Measurements from ENCODE around the gene CARD14. TPM values are rescaled to one million over a fixed set of nuclear protein-coding genes. Genes with fewer than 3 reads are reported as not detected.

Gene CARD14
- total and polyA plus RNA-seq, 2 experiments from 2014 or later = 2.7 to 2.9 TPM

GRCh38 chr17:80125656-80126448 lies 44.0 kb upstream of the CARD14 start:
- H3K27me3 ChIP-seq = no peaks in the 10 kb centered on the region

GRCh38 chr17:80126449-80126715 lies 43.4 kb upstream of the CARD14 start:
- no peak for DNase-seq (ENCODE audit: low read depth in 1 of 2, low spot score in 1 of 2)
- TF ChIP-seq CTCF (IDR thresholded peaks at IDR 0.05; ENCODE audit: low read depth, low read length) = no peak
- no peaks in the 10 kb centered on the region for H3K4me1 ChIP-seq (ENCODE audit: low read depth)
- H3K36me3 ChIP-seq = no peaks in the 10 kb centered on the region
- no peaks in the 10 kb centered on the region for H3K27me3 ChIP-seq
- no peak overlapping the region for H3K4me3 ChIP-seq
- H3K9me3 ChIP-seq (ENCODE audit: low read depth) = no peaks in the 10 kb centered on the region
- H3K27ac ChIP-seq = no peak overlapping the region

More at GRCh38 chr17:80125656-80126448, 44.0 kb upstream of the CARD14 start:
- no peak overlapping the region for H3K4me3 ChIP-seq
- DNase-seq (ENCODE audit: low read depth in 1 of 2, low spot score in 1 of 2) = peak in 1 of 2 donors; percentile 94
- no peaks in the 10 kb centered on the region for H3K4me1 ChIP-seq (ENCODE audit: low read depth)
- H3K9me3 ChIP-seq (ENCODE audit: low read depth) = no peaks in the 10 kb centered on the region
- no peak overlapping the region for H3K27ac ChIP-seq
- H3K36me3 ChIP-seq = no peaks in the 10 kb centered on the region
- no peak for TF ChIP-seq CTCF (IDR thresholded peaks at IDR 0.05; ENCODE audit: low read depth, low read length)

GRCh38 chr17:80129006-80129565 lies 40.7 kb upstream of the CARD14 start:
- no peaks in the 10 kb centered on the region for H3K4me1 ChIP-seq (ENCODE audit: low read depth)
- H3K4me3 ChIP-seq = no peak overlapping the region
- no peak for TF ChIP-seq CTCF (IDR thresholded peaks at IDR 0.05; ENCODE audit: low read depth, low read length)
- no peaks in the 10 kb centered on the region for H3K27me3 ChIP-seq
- H3K36me3 ChIP-seq = peaks cover 8% of the 10 kb centered on the region
- DNase-seq (ENCODE audit: low read depth in 1 of 2, low spot score in 1 of 2) = peak in 1 of 2 donors; percentile 26
- H3K27ac ChIP-seq = no peak overlapping the region
- H3K9me3 ChIP-seq (ENCODE audit: low read depth) = no peaks in the 10 kb centered on the region

- Histone ChIP-seq H3K4me3 (no peak overlapping the region), H3K4me1 (ENCODE audit: low read depth) (no peaks in the 10 kb centered on the region), H3K27me3 (no peaks in the 10 kb centered on the region), H3K36me3 (peaks cover 27% of the 10 kb centered on the region), H3K27ac (no peak overlapping the region), H3K9me3 (ENCODE audit: low read depth) (no peaks in the 10 kb centered on the region)
- no peak for TF ChIP-seq CTCF (IDR thresholded peaks at IDR 0.05; ENCODE audit: low read depth, low read length)
- no peak for DNase-seq (ENCODE audit: low read depth in 1 of 2, low spot score in 1 of 2)
Measured at GRCh38 chr17:80130992-80131391, 38.8 kb upstream of the CARD14 start.

- Histone ChIP-seq H3K4me3 (no peak overlapping the region), H3K4me1 (ENCODE audit: low read depth) (no peaks in the 10 kb centered on the region), H3K27ac (no peak overlapping the region), H3K27me3 (no peaks in the 10 kb centered on the region), H3K36me3 (peaks cover 45% of the 10 kb centered on the region), H3K9me3 (ENCODE audit: low read depth) (no peaks in the 10 kb centered on the region)
- no peak for DNase-seq (ENCODE audit: low read depth in 1 of 2, low spot score in 1 of 2)
- no peak for TF ChIP-seq CTCF (IDR thresholded peaks at IDR 0.05; ENCODE audit: low read depth, low read length)
Measured at GRCh38 chr17:80132906-80133625, 36.8 kb upstream of the CARD14 start.

Data from cardiac muscle cell (in vitro differentiated cells and primary cell).